Nephron (organoid): ENCODE data around the gene KIAA1217.

ENCODE experiments used
- H3K27ac Mint-ChIP-seq, 3 experiments: 2 replicates each; pipeline ENCODE4 v1.8.0; 2020; ENCODE audit warnings: mixed read lengths in 3 of 3, mild to moderate bottlenecking in 2 of 3, moderate library complexity in 1 of 3
- H3K27me3 Mint-ChIP-seq: 2 replicates; pipeline ENCODE4 v1.8.0; 2021; ENCODE audit warnings: low read depth, mild to moderate bottlenecking, moderate library complexity, mixed read lengths
- H3K36me3 Mint-ChIP-seq: 2 replicates; pipeline ENCODE4 v1.8.0; 2020; ENCODE audit warnings: low read depth, mixed read lengths
- H3K4me1 Mint-ChIP-seq: 2 replicates; pipeline ENCODE4 v1.8.0; 2020; ENCODE audit warnings: mixed read lengths
- H3K4me3 Mint-ChIP-seq, 3 experiments: 2 replicates each; pipeline ENCODE4 v1.8.0; 2020; ENCODE audit warnings: mild to moderate bottlenecking in 3 of 3, mixed read lengths in 3 of 3, moderate library complexity in 2 of 3
- H3K9me3 Mint-ChIP-seq: 2 replicates; pipeline ENCODE4 v1.8.0; 2020; ENCODE audit warnings: mixed read lengths
- TF ChIP-seq, protein P1 (sequence below), 3 experiments: fragments of 200-600 bp; sonication (generic); IDR thresholded peaks; one replicate each; pipeline ENCODE4 v1.5.0; 2021; ENCODE audit warnings: antibody characterized with exemption in 3 of 3; ENCODE audit not compliant: unreplicated experiment in 3 of 3

KIAA1217 gene

GRCh38 chr10:24518411-24518810 is 309.5 kb downstream of the KIAA1217 start:
- peaks cover 7% of the 10 kb centered on the region for H3K4me1 Mint-ChIP-seq
- H3K4me3 Mint-ChIP-seq = no peak overlapping the region
- no peaks in the 10 kb centered on the region for H3K27me3 Mint-ChIP-seq
- TF ChIP-seq, protein P1, sequence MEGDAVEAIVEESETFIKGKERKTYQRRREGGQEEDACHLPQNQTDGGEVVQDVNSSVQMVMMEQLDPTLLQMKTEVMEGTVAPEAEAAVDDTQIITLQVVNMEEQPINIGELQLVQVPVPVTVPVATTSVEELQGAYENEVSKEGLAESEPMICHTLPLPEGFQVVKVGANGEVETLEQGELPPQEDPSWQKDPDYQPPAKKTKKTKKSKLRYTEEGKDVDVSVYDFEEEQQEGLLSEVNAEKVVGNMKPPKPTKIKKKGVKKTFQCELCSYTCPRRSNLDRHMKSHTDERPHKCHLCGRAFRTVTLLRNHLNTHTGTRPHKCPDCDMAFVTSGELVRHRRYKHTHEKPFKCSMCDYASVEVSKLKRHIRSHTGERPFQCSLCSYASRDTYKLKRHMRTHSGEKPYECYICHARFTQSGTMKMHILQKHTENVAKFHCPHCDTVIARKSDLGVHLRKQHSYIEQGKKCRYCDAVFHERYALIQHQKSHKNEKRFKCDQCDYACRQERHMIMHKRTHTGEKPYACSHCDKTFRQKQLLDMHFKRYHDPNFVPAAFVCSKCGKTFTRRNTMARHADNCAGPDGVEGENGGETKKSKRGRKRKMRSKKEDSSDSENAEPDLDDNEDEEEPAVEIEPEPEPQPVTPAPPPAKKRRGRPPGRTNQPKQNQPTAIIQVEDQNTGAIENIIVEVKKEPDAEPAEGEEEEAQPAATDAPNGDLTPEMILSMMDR (IDR thresholded peaks at IDR 0.05; ENCODE audit: unreplicated experiment in 3 of 3) = no peak
- H3K9me3 Mint-ChIP-seq = no peaks in the 10 kb centered on the region
- peak overlapping the region in 2 of 3 experiments; percentile 21 for H3K27ac Mint-ChIP-seq
- peaks cover 36% of the 10 kb centered on the region for H3K36me3 Mint-ChIP-seq

DNA sequence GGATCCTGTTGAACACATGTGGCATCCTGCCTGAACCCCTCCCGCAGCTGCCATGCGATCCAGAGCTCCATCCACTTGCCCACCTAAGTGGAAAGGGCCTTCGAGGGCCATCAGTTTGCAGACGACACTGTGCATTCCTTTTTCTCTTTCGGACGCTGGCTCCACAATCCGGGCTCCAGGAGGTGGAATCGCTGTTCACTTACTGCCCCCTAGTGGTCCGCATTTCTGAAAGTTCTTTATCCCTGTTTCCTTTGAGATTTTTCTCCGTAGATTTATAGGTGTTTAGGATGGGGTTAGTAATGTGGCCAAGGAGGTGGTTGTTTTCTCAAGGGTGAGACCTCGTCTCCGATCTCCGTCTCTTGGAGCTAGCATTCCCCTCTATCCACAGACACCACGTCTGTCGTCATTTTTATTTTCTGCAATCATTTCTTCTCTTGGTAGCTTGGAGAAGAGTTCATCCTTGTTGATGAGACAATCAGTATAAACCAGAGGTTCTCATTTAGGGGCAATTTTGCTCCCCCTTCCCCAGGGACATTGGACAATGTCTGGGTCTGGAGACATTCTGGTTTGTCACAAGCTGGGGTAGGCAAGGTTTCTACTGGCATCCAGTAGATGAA is 310.2 kb downstream of the KIAA1217 start:
- Mint-ChIP-seq H3K4me3 (no peak overlapping the region), H3K27me3 (no peaks in the 10 kb centered on the region), H3K9me3 (peaks cover 3% of the 10 kb centered on the region), H3K4me1 (peaks cover 7% of the 10 kb centered on the region), H3K36me3 (peaks cover 37% of the 10 kb centered on the region), H3K27ac (peak overlapping the region; percentile 21 to 76 (median 45))
- TF ChIP-seq, protein P1 (IDR thresholded peaks at IDR 0.05; ENCODE audit: unreplicated experiment in 3 of 3) = peak; percentile 73 to 80 (median 76)

DNA sequence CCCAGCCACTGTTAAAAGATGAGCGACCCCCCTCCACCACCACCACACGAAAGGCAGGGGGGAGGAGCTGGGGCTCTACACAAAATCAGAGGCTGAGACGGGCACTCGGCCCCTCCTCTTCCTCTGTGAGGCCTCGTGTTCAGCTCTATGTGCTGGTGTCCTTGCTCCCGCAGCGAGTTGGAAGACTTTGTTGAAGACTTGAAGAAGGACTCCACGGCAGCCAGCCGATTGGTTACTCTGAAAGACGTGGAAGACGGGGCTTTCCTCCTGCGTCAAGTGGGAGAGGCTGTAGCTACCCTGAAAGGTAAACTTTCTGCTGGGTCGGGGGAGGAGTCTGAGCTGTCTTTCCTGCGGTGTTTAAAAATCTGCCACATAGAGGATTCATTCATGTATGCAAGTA is 311.0 kb downstream of the KIAA1217 start:
- H3K9me3 Mint-ChIP-seq = peaks cover 3% of the 10 kb centered on the region
- H3K36me3 Mint-ChIP-seq = peaks cover 44% of the 10 kb centered on the region
- no peak overlapping the region for H3K27ac Mint-ChIP-seq
- no peaks in the 10 kb centered on the region for H3K27me3 Mint-ChIP-seq
- H3K4me1 Mint-ChIP-seq = peaks cover 7% of the 10 kb centered on the region
- TF ChIP-seq, protein P1 (IDR thresholded peaks at IDR 0.05; ENCODE audit: unreplicated experiment in 3 of 3) = no peak
- no peak overlapping the region for H3K4me3 Mint-ChIP-seq

DNA sequence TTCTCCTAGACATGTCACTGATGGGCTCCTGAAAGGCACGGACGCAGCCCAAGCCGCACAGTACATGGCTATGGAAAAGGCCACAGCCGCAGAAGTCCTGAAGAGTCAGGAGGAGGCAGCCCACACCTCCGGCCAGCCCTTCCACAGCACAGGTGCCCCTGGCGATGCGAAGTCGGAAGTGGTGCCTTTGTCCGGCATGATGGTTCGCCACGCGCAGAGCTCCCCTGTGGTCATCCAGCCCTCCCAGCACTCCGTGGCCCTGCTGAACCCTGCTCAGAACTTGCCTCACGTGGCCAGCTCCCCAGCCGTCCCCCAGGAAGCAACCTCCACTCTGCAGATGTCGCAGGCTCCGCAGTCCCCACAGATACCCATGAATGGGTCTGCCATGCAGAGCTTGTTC is 315.4 kb downstream of the KIAA1217 start:
- Mint-ChIP-seq H3K27ac (no peak overlapping the region), H3K36me3 (peaks cover 63% of the 10 kb centered on the region), H3K27me3 (no peaks in the 10 kb centered on the region), H3K4me1 (peaks cover under 1% of the 10 kb centered on the region), H3K9me3 (peaks cover 3% of the 10 kb centered on the region), H3K4me3 (no peak overlapping the region)
- TF ChIP-seq, protein P1 (IDR thresholded peaks at IDR 0.05; ENCODE audit: unreplicated experiment in 3 of 3) = no peak

GRCh38 chr10:24526085-24526649 is 317.2 kb downstream of the KIAA1217 start:
- TF ChIP-seq, protein P1 (IDR thresholded peaks at IDR 0.05; ENCODE audit: unreplicated experiment in 3 of 3) = no peak
- H3K4me3 Mint-ChIP-seq = no peak overlapping the region
- H3K27ac Mint-ChIP-seq = no peak overlapping the region
- no peaks in the 10 kb centered on the region for H3K4me1 Mint-ChIP-seq
- H3K27me3 Mint-ChIP-seq = no peaks in the 10 kb centered on the region
- H3K36me3 Mint-ChIP-seq = peaks cover 79% of the 10 kb centered on the region
- peaks cover 3% of the 10 kb centered on the region for H3K9me3 Mint-ChIP-seq

GRCh38 chr10:24528946-24529345 is 320.0 kb downstream of the KIAA1217 start:
- Mint-ChIP-seq H3K27me3 (no peaks in the 10 kb centered on the region), H3K36me3 (peaks cover 90% of the 10 kb centered on the region), H3K9me3 (no peaks in the 10 kb centered on the region), H3K4me1 (no peaks in the 10 kb centered on the region), H3K4me3 (no peak overlapping the region), H3K27ac (no peak overlapping the region)
- TF ChIP-seq, protein P1 (IDR thresholded peaks at IDR 0.05; ENCODE audit: unreplicated experiment in 3 of 3) = no peak
